Measurements from ENCODE around the gene PCDHGA5.
"Not testable (repeated sequence)": the region's sequence is repeated elsewhere in the genome, so short reads cannot be mapped to it uniquely, and the experiment has no call there.

PCDHGA5 gene

DNA sequence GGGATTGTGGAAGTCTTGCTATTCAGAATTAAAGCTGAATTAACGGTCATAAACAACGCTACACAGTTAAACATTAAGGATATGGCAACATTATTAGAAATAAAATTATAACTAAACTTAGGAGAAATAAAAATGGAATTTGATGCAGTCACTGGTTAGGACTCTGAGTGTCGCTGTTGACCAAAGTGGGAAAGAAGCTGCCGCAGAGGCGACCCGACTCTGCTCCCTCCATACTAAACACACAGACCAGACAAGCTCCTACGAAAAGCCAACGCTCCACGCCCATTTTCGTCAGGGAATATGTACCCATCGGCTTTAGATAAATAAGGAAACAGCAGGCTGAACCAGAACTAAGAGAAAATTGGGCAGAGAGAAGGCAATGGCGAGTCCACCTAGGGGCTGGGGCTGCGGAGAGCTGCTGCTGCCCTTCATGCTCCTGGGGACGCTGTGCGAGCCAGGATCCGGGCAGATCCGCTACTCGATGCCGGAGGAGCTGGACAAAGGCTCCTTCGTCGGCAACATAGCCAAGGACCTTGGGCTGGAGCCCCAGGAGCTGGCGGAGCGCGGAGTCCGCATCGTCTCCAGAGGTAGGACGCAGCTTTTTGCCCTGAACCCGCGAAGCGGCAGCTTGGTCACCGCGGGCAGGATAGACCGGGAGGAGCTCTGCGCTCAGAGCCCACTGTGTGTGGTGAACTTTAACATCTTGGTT, at the start of gene PCDHGA5:
TSS of gene PCDHGA5 (plus strand) at position 211 of the 709 bp plus-strand sequence. CDS start at position 380, 169 bp downstream.
- DNase-seq (ENCODE audit: low spot score): no peak

DNA sequence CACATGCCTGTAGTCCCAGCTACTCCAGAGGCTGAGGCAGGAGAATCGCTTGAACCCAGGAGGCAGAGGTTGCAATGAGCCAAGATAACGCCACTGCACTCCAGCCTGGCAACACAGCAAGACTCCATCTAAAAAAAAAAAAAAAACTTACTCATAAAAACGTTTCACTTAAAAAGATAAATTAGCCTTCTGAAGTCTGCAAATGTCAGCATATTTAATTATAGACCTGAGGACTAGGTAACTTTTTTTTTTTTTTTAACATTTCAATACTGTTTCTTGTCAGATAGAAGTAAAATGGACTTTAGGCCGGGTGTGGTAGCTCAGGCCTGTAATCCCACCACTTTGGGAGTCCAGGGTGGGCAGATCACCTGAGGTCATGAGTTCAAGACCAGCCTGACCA, 47.0 kb upstream of the PCDHGA5 start:
- not testable (repeated sequence) for DNase-seq (ENCODE audit: low spot score)

DNA sequence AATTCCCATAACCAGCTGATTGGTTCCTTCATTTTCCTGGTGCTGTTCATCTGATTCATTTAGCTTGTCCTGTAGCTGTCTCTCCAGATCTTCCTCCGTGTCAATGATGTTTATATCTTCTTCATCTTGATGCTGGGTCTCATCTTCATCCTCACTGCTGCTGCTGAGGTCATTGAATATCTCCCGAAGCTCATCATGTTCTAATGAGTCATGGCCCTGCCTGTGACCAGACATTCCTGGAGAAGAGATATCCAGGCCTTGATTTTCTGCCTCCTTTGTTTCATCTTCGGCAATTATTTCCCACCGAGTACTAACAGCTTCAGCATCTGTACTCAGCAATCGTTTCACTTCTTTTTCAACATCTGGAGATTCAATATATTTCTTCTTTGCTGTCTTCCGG, 44.8 kb upstream of the PCDHGA5 start:
- no peak for DNase-seq (ENCODE audit: low spot score)

DNA sequence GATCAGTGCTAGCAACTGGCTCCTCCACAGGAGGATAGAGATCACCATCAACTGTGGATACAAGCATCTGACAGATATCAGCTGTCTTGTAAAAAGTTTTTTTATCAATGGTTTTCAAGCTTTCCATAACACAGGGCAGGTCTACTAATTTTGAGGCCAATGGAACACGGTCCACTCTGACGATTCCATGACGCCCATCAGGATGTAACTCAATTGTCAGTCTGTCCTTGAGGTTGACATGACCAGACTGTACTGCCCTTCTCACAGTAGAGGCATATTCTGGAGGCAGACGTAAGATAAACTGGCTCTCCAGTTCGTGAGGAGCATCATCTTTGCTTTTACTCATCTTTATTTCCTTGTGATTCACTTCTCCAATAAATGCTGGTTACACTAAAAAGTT, 44.3 kb upstream of the PCDHGA5 start:
- no peak for DNase-seq (ENCODE audit: low spot score)

DNA sequence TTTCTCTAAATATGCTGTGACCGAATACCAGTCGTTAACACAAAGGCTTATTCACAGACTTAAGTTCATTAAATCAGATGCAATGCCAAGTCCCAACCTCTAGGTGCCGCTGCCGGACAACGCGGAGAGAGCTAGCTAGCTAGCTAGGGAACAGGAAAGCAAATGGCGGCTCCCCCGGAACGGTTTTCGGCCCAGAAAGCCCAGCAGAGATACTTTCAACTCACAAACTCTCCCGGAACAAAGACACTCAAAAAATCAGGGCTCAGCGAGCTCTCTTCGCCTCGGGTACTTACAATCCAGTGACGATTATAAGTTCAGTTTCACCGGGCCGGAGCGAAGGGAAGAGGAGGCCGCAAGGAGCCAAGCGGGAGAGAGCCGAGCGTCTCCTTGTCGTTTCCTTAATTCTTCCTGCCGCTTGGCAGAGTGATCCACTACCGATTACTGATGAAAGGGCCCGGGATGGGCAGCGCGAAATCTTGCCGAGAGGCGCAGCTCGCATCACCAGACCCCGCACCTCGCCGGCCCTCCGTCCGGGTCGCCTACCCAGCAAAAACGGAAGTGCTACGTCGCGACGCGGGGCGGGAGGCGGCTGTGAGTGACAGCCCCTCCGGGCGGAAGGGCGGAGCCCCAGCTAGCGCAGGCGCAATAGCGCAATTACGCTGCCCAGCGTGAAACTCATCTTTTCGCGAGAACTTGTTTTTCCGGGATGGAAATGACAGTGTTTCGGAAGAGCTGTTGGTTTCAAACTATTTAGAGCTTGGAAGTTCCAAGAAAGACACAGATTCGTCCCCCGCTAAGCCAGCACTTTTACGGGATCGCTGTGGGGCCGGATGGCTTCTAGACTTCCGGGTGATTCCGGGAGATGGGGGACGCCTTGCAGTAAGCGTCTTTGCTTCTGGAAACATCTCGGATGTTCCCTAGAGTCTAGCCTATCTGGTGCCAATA, 43.5 kb upstream of the PCDHGA5 start, which contains the start of gene TAF7:
TSS of gene TAF7 (minus strand) at position 560 of the 945 bp plus-strand sequence. CDS start 740 bp downstream, outside the sequence.
- peak; percentile 94 for DNase-seq (ENCODE audit: low spot score)

DNA sequence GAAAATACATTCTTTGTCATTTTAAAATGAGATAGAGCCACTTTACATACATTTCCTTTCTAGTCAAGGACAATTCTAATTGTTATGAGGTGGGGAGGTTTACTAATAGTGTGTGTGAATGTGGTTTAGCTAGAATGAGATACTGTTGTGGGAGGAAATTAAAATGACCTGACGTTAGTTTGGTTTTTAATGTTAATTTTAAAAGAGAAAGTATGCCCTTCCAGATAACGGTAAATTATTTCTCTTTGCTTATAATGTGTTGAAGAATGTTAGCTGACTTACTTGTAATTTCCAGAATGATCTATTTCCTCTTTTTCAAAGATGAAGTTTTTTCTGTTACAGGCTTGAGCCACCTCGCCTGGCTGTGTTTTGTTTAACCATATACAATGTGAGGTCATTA, 41.7 kb upstream of the PCDHGA5 start:
- no peak for DNase-seq (ENCODE audit: low spot score)

DNA sequence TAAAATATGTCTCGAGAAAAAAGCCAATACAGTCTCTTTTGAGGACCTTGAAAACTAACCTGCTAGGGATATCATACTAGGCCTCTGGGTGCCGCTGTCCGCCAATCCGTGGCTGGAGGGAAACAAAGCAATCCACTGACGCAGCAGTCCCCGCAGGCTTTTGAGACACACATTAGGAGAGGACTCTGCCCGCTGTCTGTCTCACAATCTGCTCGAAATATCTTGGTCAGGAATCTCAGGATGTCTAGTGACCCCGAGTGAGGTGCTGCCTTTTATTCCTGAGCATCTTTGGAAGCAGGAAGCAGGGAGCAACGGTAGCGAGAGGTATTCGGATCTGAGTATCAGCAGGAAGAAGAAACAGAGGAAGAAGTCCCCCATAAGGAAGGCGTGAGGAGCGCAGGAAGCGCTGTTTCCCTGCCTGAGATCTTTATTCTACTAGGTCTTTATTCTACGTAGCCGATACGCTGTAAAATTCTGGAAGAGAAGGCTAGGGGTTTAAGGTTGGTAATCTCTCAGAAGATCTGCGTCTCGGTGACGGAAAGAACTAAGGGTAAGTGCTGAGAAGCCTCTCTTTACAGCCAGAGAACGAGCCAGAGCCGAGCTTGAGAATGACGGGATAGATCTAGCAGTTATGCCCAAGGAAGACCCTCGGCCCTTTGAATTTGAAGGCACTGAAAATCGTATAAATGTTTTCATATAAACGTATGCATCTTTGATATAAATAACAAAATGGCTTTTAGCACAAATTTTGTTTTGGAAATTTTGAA, 37.7 kb upstream of the PCDHGA5 start:
- peak; percentile 82 for DNase-seq (ENCODE audit: low spot score)

DNA sequence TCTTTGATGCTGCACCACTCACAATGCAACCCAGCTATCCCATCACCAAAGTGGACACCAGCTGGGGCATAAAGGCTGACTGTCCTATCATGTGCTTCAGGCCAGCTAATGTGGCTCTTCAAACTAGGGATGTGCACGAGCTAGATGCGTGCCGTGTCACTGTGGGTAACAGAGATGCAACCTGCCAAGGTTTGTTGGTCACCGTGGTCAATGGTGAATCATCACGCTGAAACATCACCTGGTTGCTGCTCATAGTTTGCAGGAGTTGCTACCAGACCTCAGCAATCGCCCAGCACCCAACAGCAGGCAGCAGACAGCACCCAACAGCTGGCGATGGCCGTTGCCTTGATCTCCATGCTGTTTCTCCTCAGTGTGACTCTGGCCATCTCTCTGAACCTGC, 35.7 kb upstream of the PCDHGA5 start:
- no peak for DNase-seq (ENCODE audit: low spot score)

DNA sequence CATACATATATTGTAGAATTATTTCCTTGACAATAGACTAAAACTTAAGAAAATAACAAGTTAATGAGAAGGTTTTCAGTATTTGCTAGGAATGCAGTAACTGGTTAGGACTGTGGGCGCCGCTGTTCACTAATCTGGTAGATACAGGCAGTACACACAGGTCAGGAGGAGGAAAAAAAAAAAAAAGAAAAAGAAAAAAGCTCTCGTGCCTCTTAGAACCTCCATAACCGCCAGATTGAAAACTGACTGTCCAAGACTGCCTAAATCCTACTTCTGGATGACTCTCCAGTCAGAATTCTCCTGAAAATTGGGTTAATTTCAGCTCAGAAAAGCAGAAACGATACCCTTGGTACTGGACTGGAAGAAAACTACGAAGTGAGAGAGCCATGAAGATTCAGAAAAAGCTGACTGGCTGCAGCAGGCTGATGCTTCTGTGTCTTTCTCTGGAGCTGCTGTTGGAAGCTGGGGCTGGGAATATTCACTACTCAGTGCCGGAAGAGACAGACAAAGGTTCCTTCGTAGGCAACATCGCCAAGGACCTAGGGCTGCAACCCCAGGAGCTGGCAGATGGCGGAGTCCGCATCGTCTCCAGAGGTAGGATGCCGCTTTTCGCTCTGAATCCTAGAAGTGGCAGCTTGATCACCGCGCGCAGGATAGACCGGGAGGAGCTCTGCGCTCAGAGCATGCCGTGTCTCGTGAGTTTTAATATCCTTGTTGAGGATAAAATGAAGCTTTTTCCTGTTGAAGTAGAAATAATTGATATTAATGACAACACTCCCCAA, 33.5 kb upstream of the PCDHGA5 start, which contains the start of gene PCDHGA1:
TSS of gene PCDHGA1 (plus strand) at position 216 of the 782 bp plus-strand sequence.
- no peak for DNase-seq (ENCODE audit: low spot score)

DNA sequence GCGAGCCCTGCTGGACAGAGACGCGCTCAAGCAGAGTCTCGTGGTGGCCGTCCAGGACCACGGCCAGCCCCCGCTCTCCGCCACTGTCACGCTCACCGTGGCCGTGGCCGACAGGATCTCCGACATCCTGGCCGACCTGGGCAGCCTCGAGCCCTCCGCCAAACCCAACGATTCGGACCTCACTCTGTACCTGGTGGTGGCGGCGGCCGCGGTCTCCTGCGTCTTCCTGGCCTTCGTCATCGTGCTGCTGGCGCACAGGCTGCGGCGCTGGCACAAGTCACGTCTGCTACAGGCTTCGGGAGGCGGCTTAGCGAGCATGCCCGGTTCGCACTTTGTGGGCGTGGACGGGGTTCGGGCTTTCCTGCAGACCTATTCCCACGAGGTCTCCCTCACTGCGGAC, 31.4 kb upstream of the PCDHGA5 start:
- not testable (repeated sequence) for DNase-seq (ENCODE audit: low spot score)

DNA sequence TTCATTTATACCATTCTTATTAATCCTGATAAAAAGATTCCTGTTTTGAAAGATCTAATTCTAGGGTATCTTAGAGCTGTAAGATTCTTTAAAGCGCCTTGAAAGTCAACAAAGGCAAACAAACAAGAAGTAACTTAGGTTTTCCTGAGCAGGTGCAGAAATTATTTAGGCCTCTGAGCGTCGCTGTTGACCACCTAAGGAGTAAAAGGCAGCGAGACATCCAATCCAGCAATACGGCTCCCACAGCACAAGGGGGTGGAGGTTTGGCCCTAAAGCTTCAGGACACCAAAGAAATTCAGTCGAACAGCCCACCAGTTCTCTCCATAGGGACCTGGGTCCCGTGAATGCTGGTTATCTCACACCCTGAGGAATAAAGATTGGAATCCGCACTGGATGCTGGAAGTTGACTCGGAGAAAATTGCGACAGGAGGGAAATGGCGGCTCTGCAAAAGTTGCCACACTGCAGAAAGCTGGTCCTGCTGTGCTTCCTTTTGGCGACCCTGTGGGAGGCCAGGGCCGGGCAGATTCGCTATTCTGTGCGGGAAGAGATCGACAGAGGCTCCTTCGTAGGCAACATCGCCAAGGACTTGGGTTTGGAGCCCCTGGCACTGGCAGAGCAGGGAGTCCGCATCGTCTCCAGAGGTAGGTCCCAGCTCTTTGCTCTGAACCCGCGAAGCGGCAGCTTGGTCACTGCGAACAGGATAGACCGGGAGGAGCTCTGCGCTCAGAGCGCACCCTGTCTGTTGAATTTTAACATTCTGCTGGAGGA, 25.2 kb upstream of the PCDHGA5 start, which contains the start of gene PCDHGA2:
TSS of gene PCDHGA2 (plus strand) at position 223 of the 769 bp plus-strand sequence.
- no peak for DNase-seq (ENCODE audit: low spot score)

DNA sequence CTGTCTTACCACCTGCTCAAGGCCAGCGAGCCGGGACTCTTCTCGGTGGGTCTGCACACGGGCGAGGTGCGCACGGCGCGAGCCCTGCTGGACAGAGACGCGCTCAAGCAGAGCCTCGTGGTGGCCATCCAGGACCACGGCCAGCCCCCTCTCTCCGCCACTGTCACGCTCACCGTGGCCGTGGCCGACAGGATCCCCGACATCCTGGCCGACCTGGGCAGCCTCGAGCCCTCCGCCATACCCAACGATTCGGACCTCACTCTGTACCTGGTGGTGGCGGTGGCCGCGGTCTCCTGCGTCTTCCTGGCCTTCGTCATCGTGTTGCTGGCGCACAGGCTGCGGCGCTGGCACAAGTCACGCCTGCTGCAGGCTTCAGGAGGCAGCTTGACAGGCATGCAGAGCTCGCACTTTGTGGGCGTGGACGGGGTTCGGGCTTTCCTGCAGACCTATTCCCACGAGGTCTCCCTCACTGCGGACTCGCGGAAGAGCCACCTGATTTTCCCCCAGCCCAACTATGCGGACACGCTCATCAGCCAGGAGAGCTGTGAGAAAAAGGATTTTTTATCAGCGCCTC, 23.1 kb upstream of the PCDHGA5 start:
- not testable (repeated sequence) for DNase-seq (ENCODE audit: low spot score)

DNA sequence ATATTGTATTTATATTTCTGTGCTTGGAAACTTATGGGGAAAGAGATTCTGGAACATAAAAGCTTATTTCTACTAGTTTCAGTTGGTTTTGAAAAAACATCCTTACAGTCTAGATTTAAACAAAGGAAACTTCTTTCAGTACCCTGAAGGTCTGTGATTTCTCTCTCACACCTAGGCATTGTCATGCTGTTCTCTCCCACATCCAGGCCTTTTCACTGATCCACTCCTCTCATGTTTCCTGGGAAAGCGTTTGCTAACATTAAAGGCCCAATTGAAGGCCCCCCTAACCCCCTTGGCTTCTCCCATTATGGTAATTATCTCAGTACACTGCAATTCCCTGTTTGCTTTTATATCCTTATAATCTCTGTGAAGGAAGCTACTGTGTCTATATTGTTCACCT, 21.2 kb upstream of the PCDHGA5 start:
- DNase-seq (ENCODE audit: low spot score): no peak

DNA sequence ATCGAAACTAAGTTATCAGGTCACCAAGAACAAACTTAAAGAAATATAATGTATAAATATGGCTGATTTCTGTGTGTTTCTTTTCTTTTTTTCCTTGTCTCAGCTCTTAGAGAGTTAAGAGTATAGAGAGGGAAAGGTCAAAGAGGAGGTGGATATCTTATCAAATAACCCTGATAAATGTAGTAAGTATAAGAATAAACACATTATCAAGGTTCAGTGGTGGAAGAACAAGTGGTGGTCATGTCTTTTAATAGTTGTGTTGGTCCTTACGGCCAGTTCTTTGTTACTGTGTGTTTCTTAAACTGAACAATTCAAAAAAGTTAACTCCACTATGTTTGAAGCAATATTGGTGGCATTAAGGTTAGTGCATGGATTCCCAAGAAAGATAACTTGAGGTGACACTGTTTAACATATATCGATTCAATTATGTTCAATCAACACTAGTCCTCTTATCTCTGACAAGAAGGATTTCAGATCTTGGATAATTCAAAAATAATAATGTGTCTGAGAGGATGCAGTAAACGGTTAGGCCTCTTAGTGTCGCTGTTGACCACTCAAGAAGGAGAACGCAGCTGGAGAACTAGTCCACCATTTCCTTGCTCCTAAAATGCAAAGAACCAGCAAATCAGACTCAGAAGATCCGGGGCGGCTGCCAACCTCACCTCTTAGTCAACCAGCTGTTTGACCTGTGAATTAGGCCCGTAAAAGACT, 20.6 kb upstream of the PCDHGA5 start, which contains the start of gene PCDHGA3:
TSS of gene PCDHGA3 (plus strand) at position 588 of the 711 bp plus-strand sequence. CDS start 205 bp downstream, outside the sequence.
- no peak for DNase-seq (ENCODE audit: low spot score)

DNA sequence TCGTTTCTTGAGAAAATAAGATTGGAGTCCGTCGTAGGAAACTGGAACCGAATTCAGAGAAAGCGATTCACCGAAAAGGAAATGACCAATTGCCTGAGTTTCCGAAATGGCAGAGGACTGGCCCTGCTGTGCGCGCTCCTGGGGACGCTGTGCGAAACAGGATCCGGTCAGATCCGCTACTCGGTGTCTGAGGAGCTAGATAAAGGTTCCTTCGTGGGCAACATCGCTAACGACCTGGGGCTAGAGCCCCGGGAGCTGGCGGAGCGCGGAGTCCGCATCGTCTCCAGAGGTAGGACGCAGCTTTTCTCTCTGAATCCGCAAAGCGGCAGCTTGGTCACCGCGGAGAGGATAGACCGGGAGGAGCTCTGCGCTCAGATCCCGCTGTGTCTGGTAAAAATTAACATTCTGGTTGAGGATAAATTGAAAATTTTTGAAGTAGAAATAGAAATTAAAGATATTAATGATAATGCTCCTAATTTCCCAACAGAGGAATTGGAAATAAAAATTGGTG, 20.0 kb upstream of the PCDHGA5 start:
- DNase-seq (ENCODE audit: low spot score): no peak

DNA sequence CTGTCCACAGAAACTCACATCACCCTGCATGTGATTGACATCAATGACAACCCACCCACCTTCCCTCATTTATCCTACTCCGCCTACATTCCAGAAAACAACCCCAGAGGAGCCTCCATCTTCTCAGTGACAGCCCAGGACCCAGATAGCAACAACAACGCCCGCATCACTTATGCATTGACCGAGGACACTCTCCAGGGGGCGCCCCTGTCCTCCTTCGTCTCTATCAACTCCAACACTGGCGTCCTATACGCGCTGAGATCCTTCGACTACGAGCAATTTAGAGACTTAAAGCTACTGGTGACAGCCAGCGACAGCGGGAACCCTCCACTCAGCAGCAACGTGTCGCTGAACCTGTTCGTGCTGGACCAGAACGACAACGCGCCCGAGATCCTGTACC, 18.6 kb upstream of the PCDHGA5 start:
- no peak for DNase-seq (ENCODE audit: low spot score)

DNA sequence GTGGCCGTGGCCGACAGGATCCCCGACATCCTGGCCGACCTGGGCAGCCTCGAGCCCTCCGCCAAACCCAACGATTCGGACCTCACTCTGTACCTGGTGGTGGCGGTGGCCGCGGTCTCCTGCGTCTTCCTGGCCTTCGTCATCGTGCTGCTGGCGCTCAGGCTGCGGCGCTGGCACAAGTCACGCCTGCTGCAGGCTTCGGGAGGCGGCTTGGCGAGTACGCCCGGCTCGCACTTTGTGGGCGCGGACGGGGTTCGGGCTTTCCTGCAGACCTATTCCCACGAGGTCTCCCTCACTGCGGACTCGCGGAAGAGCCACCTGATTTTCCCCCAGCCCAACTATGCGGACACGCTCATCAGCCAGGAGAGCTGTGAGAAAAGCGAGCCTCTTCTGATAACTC, 17.9 kb upstream of the PCDHGA5 start:
- DNase-seq (ENCODE audit: low spot score): not testable (repeated sequence)

DNA sequence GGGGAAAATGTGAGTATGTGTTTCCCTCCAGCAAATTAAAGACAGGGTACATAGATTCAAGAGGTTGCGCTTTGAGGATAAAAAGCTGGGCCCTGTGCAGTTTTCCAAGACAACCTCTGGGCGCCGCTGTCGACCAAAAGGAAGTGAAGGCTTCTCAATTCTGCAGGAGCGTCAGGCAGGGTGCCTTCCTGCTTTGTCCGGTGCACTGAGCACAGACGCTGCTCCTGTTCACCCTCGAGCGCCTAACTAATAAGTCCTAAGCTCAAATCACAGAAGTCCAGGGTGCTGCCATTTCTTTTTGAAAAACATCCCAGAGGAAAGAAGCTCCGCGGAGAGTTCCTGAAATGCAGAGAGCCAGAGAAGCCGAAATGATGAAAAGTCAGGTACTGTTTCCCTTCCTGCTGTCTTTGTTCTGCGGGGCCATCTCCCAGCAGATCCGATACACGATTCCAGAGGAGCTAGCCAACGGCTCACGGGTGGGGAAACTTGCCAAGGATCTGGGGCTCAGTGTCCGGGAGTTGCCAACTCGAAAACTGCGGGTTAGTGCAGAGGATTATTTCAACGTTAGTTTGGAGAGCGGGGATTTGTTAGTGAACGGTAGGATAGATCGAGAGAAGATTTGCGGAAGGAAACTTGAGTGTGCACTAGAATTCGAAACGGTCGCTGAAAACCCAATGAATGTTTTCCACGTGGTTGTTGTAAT, 13.9 kb upstream of the PCDHGA5 start, which contains the start of gene PCDHGB1:
TSS of gene PCDHGB1 (plus strand) at position 183 of the 703 bp plus-strand sequence. CDS start at position 345, 162 bp downstream.
- DNase-seq (ENCODE audit: low spot score): peak; percentile 44

Measured in Ammon's horn (tissue), 1 donor.